Hepatocyte (in vitro differentiated cells): ENCODE results near the gene TBR1. TPM values are rescaled to one million over a fixed set of nuclear protein-coding genes. Genes with fewer than 3 reads are reported as not detected.
A peak's percentile ranks its signal among the peaks of the same experiment; 100 is the strongest.

ENCODE experiments used
- DNase-seq: peaks from one replicate; pipeline ENCODE4 v3.0.0-alpha.2; 2016; ENCODE audit warnings: low spot score
- H2AFZ ChIP-seq: fragments of 200-600 bp; sonication (generic); 2 replicates; pipeline ENCODE4 v1.6.0; 2016; ENCODE audit warnings: antibody characterized with exemption, mild to moderate bottlenecking
- H3K27ac ChIP-seq: fragments of 200-600 bp; sonication (generic); 2 replicates; pipeline ENCODE4 v1.5.1; 2016; ENCODE audit warnings: mild to moderate bottlenecking
- H3K27me3 ChIP-seq: fragments of 200-600 bp; sonication (generic); 2 replicates; pipeline ENCODE4 v1.6.1; 2016
- H3K36me3 ChIP-seq: fragments of 200-600 bp; sonication (generic); replicated peaks from 2 replicates; pipeline ENCODE4 v1.5.1; 2016; ENCODE audit warnings: low read depth; ENCODE audit not compliant: insufficient read depth
- H3K4me1 ChIP-seq: fragments of 200-600 bp; sonication (generic); 2 replicates; pipeline ENCODE4 v1.5.1; 2016; ENCODE audit warnings: mild to moderate bottlenecking, moderate library complexity; ENCODE audit not compliant: insufficient read depth
- H3K4me2 ChIP-seq: fragments of 200-600 bp; sonication (generic); 2 replicates; pipeline ENCODE4 v1.6.0; 2016
- H3K4me3 ChIP-seq: fragments of 200-600 bp; sonication (generic); 2 replicates; pipeline ENCODE4 v1.5.1; 2016; ENCODE audit warnings: mild to moderate bottlenecking
- H3K79me2 ChIP-seq: fragments of 200-600 bp; sonication (generic); 2 replicates; pipeline ENCODE4 v1.6.0; 2017; ENCODE audit warnings: mild to moderate bottlenecking
- H3K9me2 ChIP-seq: fragments of 200-600 bp; sonication (generic); replicated peaks from 2 replicates; pipeline ENCODE4 v1.6.0; 2017; ENCODE audit warnings: mild to moderate bottlenecking; ENCODE audit not compliant: insufficient read depth
- H3K9me3 ChIP-seq: fragments of 200-600 bp; sonication (generic); 2 replicates; pipeline ENCODE4 v1.5.1; 2016; ENCODE audit warnings: low read depth, mild to moderate bottlenecking
- H4K20me1 ChIP-seq: fragments of 200-600 bp; sonication (generic); 2 replicates; pipeline ENCODE4 v1.6.0; 2016; ENCODE audit warnings: mild to moderate bottlenecking; ENCODE audit not compliant: insufficient read depth, poor library complexity, severe bottlenecking
- EZH2 ChIP-seq: fragments of 200-600 bp; sonication (generic); IDR thresholded peaks from 2 replicates; pipeline ENCODE4 v1.6.1; 2016; ENCODE audit warnings: antibody characterized with exemption, mild to moderate bottlenecking, borderline replicate concordance
- EZH2phosphoT487 ChIP-seq: fragments of 200-600 bp; sonication (generic); IDR thresholded peaks from one replicate; pipeline ENCODE4 v1.6.1; 2018; ENCODE audit warnings: antibody characterized with exemption, mild to moderate bottlenecking, low read depth, moderate library complexity; ENCODE audit not compliant: unreplicated experiment, severe bottlenecking
- WGBS: methylation state at CpG from one replicate; pipeline ENCODE4 v1.1.6; 2016; ENCODE audit warnings: low lambda C conversion rate; ENCODE audit errors: missing lambda C conversion rate; 5-methylcytosine and 5-hydroxymethylcytosine counted together
- polyA plus RNA-seq: library from polyadenylated mRNA; unstranded; fragments of >200 nt; fragmentation: Nextera tagmentation; extraction: Ambion mirVana; gene quantifications from 2 replicates; pipeline ENCODE4 v1.2.1, GENCODE V29; 2016
- total RNA-seq: library from RNA; depleted of rRNA; stranded (reverse); fragments of >200 nt; gene quantifications from 2 replicates; pipeline ENCODE4 v1.2.3, GENCODE V29; 2014
- TF ChIP-seq, protein P1 (sequence below): fragments of 200-600 bp; sonication (generic); IDR thresholded peaks from 2 replicates; pipeline ENCODE4 v1.5.1; 2016; ENCODE audit warnings: antibody characterized with exemption, mild to moderate bottlenecking; ENCODE audit not compliant: poor library complexity

Gene TBR1
- total and polyA plus RNA-seq, 2 experiments from 2014 or later: not detected

DNA sequence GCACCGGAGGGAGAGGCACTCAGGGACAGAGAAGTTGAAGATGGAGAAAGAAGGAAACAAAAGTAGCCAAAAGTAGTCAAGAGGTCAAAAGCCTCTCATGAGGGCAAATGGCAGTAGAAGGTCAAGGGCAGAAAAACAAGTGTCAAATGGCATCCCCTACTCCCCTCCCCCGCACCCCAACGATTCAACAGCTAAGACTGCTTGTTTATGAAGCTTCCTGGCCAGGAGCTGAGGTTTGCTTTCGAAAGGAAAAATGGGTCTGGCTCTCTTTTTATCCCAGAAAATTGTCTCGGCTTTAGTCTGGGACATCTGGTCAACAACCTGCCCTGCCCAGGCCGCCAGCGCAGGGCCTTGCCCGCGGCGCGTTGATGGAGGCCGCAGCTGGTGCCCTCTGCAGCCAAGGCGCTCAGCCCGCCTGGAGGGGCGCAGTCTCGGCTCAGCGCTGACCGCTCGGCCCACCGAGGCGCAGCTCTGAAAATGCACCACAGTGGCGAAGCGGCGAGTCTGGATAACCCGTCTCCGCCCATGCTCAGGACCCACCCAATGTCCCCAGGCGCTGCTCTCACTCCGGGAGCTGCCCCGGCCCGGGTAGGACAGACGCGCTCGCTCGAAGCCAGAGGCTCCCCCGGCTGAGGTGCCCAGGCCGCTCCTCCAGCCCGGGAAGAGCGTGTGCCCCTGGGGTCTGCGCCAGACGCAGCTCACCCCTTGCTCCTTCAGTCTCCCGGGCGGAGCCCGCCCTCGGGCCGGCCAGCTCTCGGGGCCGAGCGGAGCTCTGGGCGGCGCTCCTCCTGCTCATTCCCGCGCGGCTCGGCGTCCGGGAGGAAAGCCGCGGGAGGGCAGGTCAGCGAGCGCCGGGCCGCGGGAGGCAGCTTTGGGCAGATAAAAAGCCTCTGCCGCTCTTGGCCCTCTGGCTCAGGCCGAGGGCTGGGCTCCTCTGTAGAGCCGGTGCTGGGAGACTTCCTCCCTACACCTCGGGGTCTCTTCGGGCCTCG, 1.8 kb upstream of the TBR1 start:
- H3K9me2 ChIP-seq: no peaks in the 10 kb centered on the region
- peaks cover 68% of the 10 kb centered on the region for H3K27me3 ChIP-seq
- DNase-seq: peak; percentile 32
- H4K20me1 ChIP-seq: no peaks in the 10 kb centered on the region
- H2AFZ ChIP-seq: peak overlapping the region; percentile 18
- H3K4me3 ChIP-seq: peak overlapping the region; percentile 35
- peaks cover 18% of the 10 kb centered on the region for H3K4me1 ChIP-seq
- H3K27ac ChIP-seq: no peak overlapping the region
- 1% methylated on average over 67 of the region's 69 CpGs for WGBS
- H3K79me2 ChIP-seq: no peaks in the 10 kb centered on the region
- H3K36me3 ChIP-seq: no peaks in the 10 kb centered on the region
- peak overlapping the region; percentile 94 for H3K4me2 ChIP-seq
- TF ChIP-seq, protein P1, sequence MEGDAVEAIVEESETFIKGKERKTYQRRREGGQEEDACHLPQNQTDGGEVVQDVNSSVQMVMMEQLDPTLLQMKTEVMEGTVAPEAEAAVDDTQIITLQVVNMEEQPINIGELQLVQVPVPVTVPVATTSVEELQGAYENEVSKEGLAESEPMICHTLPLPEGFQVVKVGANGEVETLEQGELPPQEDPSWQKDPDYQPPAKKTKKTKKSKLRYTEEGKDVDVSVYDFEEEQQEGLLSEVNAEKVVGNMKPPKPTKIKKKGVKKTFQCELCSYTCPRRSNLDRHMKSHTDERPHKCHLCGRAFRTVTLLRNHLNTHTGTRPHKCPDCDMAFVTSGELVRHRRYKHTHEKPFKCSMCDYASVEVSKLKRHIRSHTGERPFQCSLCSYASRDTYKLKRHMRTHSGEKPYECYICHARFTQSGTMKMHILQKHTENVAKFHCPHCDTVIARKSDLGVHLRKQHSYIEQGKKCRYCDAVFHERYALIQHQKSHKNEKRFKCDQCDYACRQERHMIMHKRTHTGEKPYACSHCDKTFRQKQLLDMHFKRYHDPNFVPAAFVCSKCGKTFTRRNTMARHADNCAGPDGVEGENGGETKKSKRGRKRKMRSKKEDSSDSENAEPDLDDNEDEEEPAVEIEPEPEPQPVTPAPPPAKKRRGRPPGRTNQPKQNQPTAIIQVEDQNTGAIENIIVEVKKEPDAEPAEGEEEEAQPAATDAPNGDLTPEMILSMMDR: no peak
- no peak for TF ChIP-seq EZH2phosphoT487
- no peaks in the 10 kb centered on the region for H3K9me3 ChIP-seq

DNA sequence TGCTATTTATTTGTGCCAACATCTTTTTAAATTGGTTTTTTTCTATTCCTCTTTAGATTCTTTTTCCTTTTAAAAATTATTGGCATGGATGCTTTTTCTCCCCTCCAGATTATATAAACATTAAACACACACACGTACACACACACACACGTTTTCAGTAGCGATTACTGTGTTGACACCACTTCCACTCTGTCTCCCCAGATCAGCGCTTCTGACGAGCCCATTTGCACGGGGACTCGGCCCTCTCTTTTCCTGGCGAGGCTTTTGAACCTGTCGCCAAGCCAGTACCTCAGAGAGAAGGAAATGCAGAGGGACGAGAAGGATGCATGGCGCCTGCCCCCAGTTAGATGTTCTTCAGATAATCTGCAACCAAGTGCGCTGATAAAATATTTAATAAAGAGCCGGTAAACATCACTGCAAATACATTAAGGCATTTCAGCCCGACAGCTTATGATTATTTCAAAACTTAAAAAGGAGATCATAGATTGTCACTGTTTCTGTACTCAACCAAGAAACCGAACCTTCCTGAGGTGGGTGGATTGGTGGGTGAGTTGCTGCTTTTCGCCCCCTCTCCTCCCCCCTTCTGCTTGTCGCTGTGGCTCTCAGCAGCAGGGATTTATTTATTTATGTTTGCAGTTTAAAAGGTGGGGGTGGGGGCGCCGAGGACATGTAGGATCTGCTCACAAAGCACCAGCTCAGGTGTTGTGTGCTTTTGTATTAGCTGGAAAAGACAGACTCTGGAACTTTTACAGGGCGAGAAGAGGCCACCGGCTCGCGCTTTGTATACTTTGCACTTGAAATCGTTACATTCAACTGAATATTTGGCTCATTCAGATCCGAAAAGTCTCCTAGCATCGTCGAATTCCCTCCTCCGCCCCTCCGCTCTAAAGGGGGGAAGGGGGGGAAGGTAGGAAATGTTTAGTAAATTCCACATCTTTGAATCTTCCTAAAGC, 787 bp upstream of the TBR1 start:
- Histone ChIP-seq H3K27ac (no peak overlapping the region), H3K27me3 (peaks cover 78% of the 10 kb centered on the region), H4K20me1 (no peaks in the 10 kb centered on the region), H3K79me2 (no peaks in the 10 kb centered on the region), H3K9me2 (no peaks in the 10 kb centered on the region), H3K9me3 (no peaks in the 10 kb centered on the region), H2AFZ (peak overlapping the region; percentile 13), H3K4me1 (peaks cover 18% of the 10 kb centered on the region), H3K4me3 (peak overlapping the region; percentile 35), H3K4me2 (peak overlapping the region; percentile 94), H3K36me3 (no peaks in the 10 kb centered on the region)
- 4% methylated on average over 29 of the region's 29 CpGs for WGBS
- no peak for DNase-seq
- TF ChIP-seq, protein P1: no peak
- TF ChIP-seq EZH2phosphoT487 (peak; percentile 21), EZH2 (peak; percentile 81)

DNA sequence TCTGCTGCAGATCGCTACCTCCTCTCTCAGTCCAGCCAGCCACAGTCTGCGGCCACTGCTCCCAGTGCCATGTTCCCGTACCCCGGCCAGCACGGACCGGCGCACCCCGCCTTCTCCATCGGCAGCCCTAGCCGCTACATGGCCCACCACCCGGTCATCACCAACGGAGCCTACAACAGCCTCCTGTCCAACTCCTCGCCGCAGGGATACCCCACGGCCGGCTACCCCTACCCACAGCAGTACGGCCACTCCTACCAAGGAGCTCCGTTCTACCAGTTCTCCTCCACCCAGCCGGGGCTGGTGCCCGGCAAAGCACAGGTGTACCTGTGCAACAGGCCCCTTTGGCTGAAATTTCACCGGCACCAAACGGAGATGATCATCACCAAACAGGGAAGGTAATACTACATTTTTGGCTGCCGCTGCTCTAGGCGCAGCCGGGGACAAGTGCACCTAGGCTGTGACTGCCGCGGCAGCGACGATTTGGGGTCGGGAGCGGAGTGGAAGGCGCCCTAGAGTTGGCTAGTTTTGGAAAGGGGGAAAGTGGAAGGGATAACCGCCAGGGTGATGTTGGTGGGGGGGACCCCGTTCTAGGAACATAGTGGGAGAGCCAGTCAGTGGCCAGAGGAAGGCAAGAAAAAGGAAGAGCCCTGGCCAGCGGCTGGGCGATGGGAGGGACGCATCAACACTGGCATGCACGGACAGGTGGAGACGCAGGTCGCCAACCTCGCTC, 776 bp downstream of the TBR1 start:
- Histone ChIP-seq H2AFZ (no peak overlapping the region), H3K4me1 (peaks cover 18% of the 10 kb centered on the region), H3K27ac (no peak overlapping the region), H3K4me3 (no peak overlapping the region), H4K20me1 (no peaks in the 10 kb centered on the region), H3K4me2 (peak overlapping the region; percentile 94), H3K36me3 (no peaks in the 10 kb centered on the region), H3K9me3 (no peaks in the 10 kb centered on the region), H3K9me2 (no peaks in the 10 kb centered on the region), H3K79me2 (no peaks in the 10 kb centered on the region), H3K27me3 (peaks cover 93% of the 10 kb centered on the region)
- 2% methylated on average over 34 of the region's 41 CpGs for WGBS
- no peak for DNase-seq
- TF ChIP-seq EZH2phosphoT487 (peak; percentile 81), EZH2 (peak; percentile 97)
- TF ChIP-seq, protein P1: no peak
